H9 (cell line): ENCODE data around the gene PHACTR1. TPM values are rescaled to one million over a fixed set of nuclear protein-coding genes. Genes with fewer than 3 reads are reported as not detected.

Experiments used
- DNase-seq: peaks from one replicate; pipeline ENCODE4 v3.0.0-alpha.2; 2017
- H2AFZ ChIP-seq: one replicate; pipeline ENCODE4 v1.6.1; 2013; ENCODE audit warnings: mild to moderate bottlenecking, low read length, control low read depth, moderate library complexity
- H2AK5ac ChIP-seq: 2 replicates; pipeline ENCODE4 v1.6.1; 2013; ENCODE audit warnings: low read length, control low read depth, mixed read lengths; ENCODE audit not compliant: insufficient read length
- H2BK120ac ChIP-seq: one replicate; pipeline ENCODE4 v1.6.1; 2013; ENCODE audit warnings: low read depth, mild to moderate bottlenecking, low read length, control low read depth, inconsistent platforms; ENCODE audit not compliant: poor library complexity, severe bottlenecking
- H2BK12ac ChIP-seq: 2 replicates; pipeline ENCODE4 v1.6.1; 2013; ENCODE audit warnings: low read length, control low read depth, mixed read lengths, low read depth; ENCODE audit not compliant: insufficient read length
- H2BK15ac ChIP-seq: 2 replicates; pipeline ENCODE4 v1.6.1; 2013; ENCODE audit warnings: low read depth, low read length, control low read depth
- H2BK20ac ChIP-seq: one replicate; pipeline ENCODE4 v1.6.1; 2013; ENCODE audit warnings: low read depth, mild to moderate bottlenecking, low read length, control low read depth, inconsistent platforms; ENCODE audit not compliant: poor library complexity, severe bottlenecking
- H2BK5ac ChIP-seq: 2 replicates; pipeline ENCODE4 v1.6.1; 2013; ENCODE audit warnings: low read length, control low read depth, mixed read lengths; ENCODE audit not compliant: insufficient read length
- H3K14ac ChIP-seq: 2 replicates; pipeline ENCODE4 v1.6.1; 2013; ENCODE audit warnings: low read length, control low read depth; ENCODE audit not compliant: insufficient read depth
- H3K18ac ChIP-seq: 2 replicates; pipeline ENCODE4 v1.6.1; 2013; ENCODE audit warnings: low read depth, mild to moderate bottlenecking, mixed read lengths, low read length, control low read depth; ENCODE audit not compliant: insufficient read length
- H3K23ac ChIP-seq: 2 replicates; pipeline ENCODE4 v1.6.1; 2013; ENCODE audit warnings: low read length, control low read depth, mixed read lengths, low read depth; ENCODE audit not compliant: insufficient read length
- H3K23me2 ChIP-seq: 2 replicates; pipeline ENCODE4 v1.6.1; 2013; ENCODE audit warnings: low read depth, mild to moderate bottlenecking, mixed read lengths, low read length, control low read depth; ENCODE audit not compliant: insufficient read length, poor library complexity, severe bottlenecking
- H3K27ac ChIP-seq: 2 replicates; pipeline ENCODE4 v1.5.1; 2013; ENCODE audit warnings: low read length, control low read depth, mixed read lengths, low read depth; ENCODE audit not compliant: insufficient read length
- H3K27me3 ChIP-seq: 2 replicates; pipeline ENCODE4 v1.6.1; 2013; ENCODE audit warnings: low read length, control low read depth, inconsistent platforms; ENCODE audit not compliant: insufficient read depth
- H3K4ac ChIP-seq: 2 replicates; pipeline ENCODE4 v1.6.1; 2013; ENCODE audit warnings: low read depth, mild to moderate bottlenecking, control low read depth, inconsistent platforms, low read length, moderate library complexity
- H3K4me1 ChIP-seq: 2 replicates; pipeline ENCODE4 v1.6.1; 2013; ENCODE audit warnings: low read length, control low read depth, inconsistent platforms; ENCODE audit not compliant: insufficient read depth
- H3K4me2 ChIP-seq: 2 replicates; pipeline ENCODE4 v1.6.1; 2013; ENCODE audit warnings: low read length, control low read depth, mixed read lengths; ENCODE audit not compliant: insufficient read length, insufficient read depth
- H3K56ac ChIP-seq: 2 replicates; pipeline ENCODE4 v1.6.1; 2013; ENCODE audit warnings: low read depth, mild to moderate bottlenecking, mixed read lengths, low read length, control low read depth; ENCODE audit not compliant: insufficient read length
- H3K79me1 ChIP-seq: 2 replicates; pipeline ENCODE4 v1.6.1; 2013; ENCODE audit warnings: low read depth, mild to moderate bottlenecking, moderate library complexity, low read length, control low read depth, inconsistent platforms; ENCODE audit not compliant: insufficient read depth, poor library complexity, severe bottlenecking
- H3K79me2 ChIP-seq: 2 replicates; pipeline ENCODE4 v1.6.1; 2013; ENCODE audit warnings: low read length, control low read depth, inconsistent platforms; ENCODE audit not compliant: insufficient read depth
- H3K9ac ChIP-seq: 2 replicates; pipeline ENCODE4 v1.6.1; 2013; ENCODE audit warnings: low read length, control low read depth, mixed read lengths; ENCODE audit not compliant: insufficient read length; ENCODE audit errors: extremely low read depth
- H3K9me3 ChIP-seq: one replicate; pipeline ENCODE4 v1.6.1; 2013; ENCODE audit warnings: low read depth, low read length, inconsistent platforms; ENCODE audit not compliant: control insufficient read depth
- H3T11ph ChIP-seq: one replicate; pipeline ENCODE4 v1.6.1; 2013; ENCODE audit warnings: mild to moderate bottlenecking, low read length, control low read depth, inconsistent platforms
- H4K20me1 ChIP-seq: one replicate; pipeline ENCODE4 v1.6.1; 2013; ENCODE audit not compliant: control insufficient read depth, insufficient read length, insufficient read depth
- H4K5ac ChIP-seq: 2 replicates; pipeline ENCODE4 v1.6.1; 2013; ENCODE audit warnings: low read depth, mild to moderate bottlenecking, mixed read lengths, low read length, control low read depth; ENCODE audit not compliant: insufficient read length
- H4K8ac ChIP-seq: replicated peaks from 2 replicates; pipeline ENCODE4 v1.6.1; 2013; ENCODE audit warnings: low read length, control low read depth, mixed read lengths, low read depth; ENCODE audit not compliant: insufficient read length
- H4K91ac ChIP-seq: 2 replicates; pipeline ENCODE4 v1.6.1; 2013; ENCODE audit warnings: low read depth, mild to moderate bottlenecking, moderate library complexity, mixed read lengths, low read length, control low read depth; ENCODE audit not compliant: insufficient read length
- H3K27ac Mint-ChIP-seq, 3 experiments: 2 replicates in 2 of 3; 3 replicates in 1 of 3; pipeline ENCODE4 v1.8.0; 2020 to 2021; ENCODE audit warnings: mixed read lengths in 3 of 3, mild to moderate bottlenecking in 1 of 3, moderate library complexity in 1 of 3
- H3K27me3 Mint-ChIP-seq: 2 replicates; pipeline ENCODE4 v1.8.0; 2021; ENCODE audit warnings: low read depth, mild to moderate bottlenecking, moderate library complexity, mixed read lengths
- H3K36me3 Mint-ChIP-seq, 3 experiments: 2 replicates in 2 of 3; 3 replicates in 1 of 3; pipeline ENCODE4 v1.8.0; 2020 to 2021; ENCODE audit warnings: low read depth in 3 of 3, mixed read lengths in 3 of 3; ENCODE audit not compliant: insufficient read depth in 1 of 3
- H3K4me1 Mint-ChIP-seq, 2 experiments: 2 replicates each; pipeline ENCODE4 v1.8.0; 2020; ENCODE audit warnings: mixed read lengths in 2 of 2
- H3K4me3 Mint-ChIP-seq, 2 experiments: 2 replicates in 1 of 2; 3 replicates in 1 of 2; pipeline ENCODE4 v1.8.0; 2020 to 2021; ENCODE audit warnings: mild to moderate bottlenecking in 2 of 2, mixed read lengths in 2 of 2, moderate library complexity in 1 of 2
- H3K9me3 Mint-ChIP-seq, 2 experiments: 2 replicates in 1 of 2; 3 replicates in 1 of 2; pipeline ENCODE4 v1.8.0; 2020; ENCODE audit warnings: mild to moderate bottlenecking in 2 of 2, mixed read lengths in 2 of 2, moderate library complexity in 1 of 2
- CTCF ChIP-seq: fragments of 200-600 bp; sonication (generic); conservative IDR thresholded peaks from 3 replicates; pipeline ENCODE4 v1.8.0; 2021; ENCODE audit warnings: antibody characterized with exemption, mild to moderate bottlenecking
- WGBS: extraction: QIAGEN DNeasy Blood & Tissue Kit; methylation state at CpG from one replicate; pipeline ENCODE4 v1.1.7; 2013; ENCODE audit warnings: missing lambda C conversion rate, low lambda C conversion rate, mixed read lengths; ENCODE audit not compliant: insufficient read length; ENCODE audit errors: extremely low coverage; 5-methylcytosine and 5-hydroxymethylcytosine counted together
- total RNA-seq: library from RNA; stranded (reverse); gene quantifications from 2 replicates; pipeline ENCODE4 v1.2.1, GENCODE V29; 2021

Gene PHACTR1
- total RNA-seq, 1 experiment from 2014 or later, result 15.9 TPM

DNA sequence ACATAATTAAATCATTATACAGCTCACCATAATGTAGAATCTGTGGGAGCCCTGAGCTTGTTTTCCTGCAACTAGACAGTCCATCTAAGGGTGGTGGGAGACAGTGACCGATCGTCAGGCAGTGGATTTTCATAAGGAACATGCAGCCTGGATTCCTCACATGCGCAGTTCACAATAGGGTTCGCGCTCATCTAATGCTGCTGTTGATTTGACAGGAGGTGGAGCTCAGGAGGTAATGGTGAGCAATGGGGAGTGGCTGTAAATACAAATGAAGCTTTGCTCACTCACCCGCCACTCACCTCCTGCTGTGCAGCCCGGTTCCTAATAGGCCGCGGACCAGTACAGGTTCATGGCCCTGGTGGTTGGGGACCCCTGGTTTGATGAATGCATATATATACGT lies 470.3 kb downstream of the PHACTR1 start:
- H2BK15ac ChIP-seq, result no peak overlapping the region
- peaks cover 17 to 21% of the 10 kb centered on the region in 2 experiments for H3K4me1 Mint-ChIP-seq
- no peak overlapping the region for H3K27ac Mint-ChIP-seq
- peaks cover 2% of the 10 kb centered on the region; the same call in 1 of the 2 replicates for H3K27me3 Mint-ChIP-seq
- H3K4ac ChIP-seq, result no peak overlapping the region
- H3K9ac ChIP-seq, result no peak overlapping the region
- no peak overlapping the region for H3T11ph ChIP-seq
- no peak for TF ChIP-seq CTCF
- no peak overlapping the region for H2BK5ac ChIP-seq
- H4K91ac ChIP-seq, result no peak overlapping the region
- H3K36me3 Mint-ChIP-seq, result no peaks in the 10 kb centered on the region
- no peaks in the 10 kb centered on the region for H4K20me1 ChIP-seq
- no peak overlapping the region for H3K56ac ChIP-seq
- no peaks in the 10 kb centered on the region for H3K79me1 ChIP-seq
- H3K79me2 ChIP-seq, result no peaks in the 10 kb centered on the region
- no peaks in the 10 kb centered on the region for H3K9me3 Mint-ChIP-seq
- no peak overlapping the region for H2BK20ac ChIP-seq
- no peak overlapping the region for H3K4me2 ChIP-seq
- no peak for DNase-seq
- no CpG with 5 or more reads among the region's 10 CpGs for WGBS
- H2AFZ ChIP-seq, result no peak overlapping the region
- H3K14ac ChIP-seq, result no peak overlapping the region
- no peak overlapping the region for H3K27ac ChIP-seq
- no peak overlapping the region for H4K5ac ChIP-seq
- no peaks in the 10 kb centered on the region for H3K9me3 ChIP-seq
- H3K27me3 ChIP-seq, result no peaks in the 10 kb centered on the region
- H3K23ac ChIP-seq, result no peak overlapping the region
- no peak overlapping the region for H2AK5ac ChIP-seq
- no peak overlapping the region for H4K8ac ChIP-seq
- no peak overlapping the region for H2BK120ac ChIP-seq
- no peak overlapping the region for H3K4me3 Mint-ChIP-seq
- no peak overlapping the region for H2BK12ac ChIP-seq
- no peak overlapping the region for H3K18ac ChIP-seq
- H3K23me2 ChIP-seq, result no peaks in the 10 kb centered on the region
- H3K4me1 ChIP-seq, result peaks cover 4% of the 10 kb centered on the region; the same call in 1 of the 2 replicates
